Naive thymus-derived CD4-positive, alpha-beta T cell (primary cell): ENCODE data around the gene BCKDHB. TPM values are rescaled to one million over a fixed set of nuclear protein-coding genes. Genes with fewer than 3 reads are reported as not detected.
"Not testable (repeated sequence)": the region's sequence is repeated elsewhere in the genome, so short reads cannot be mapped to it uniquely, and the experiment has no call there.

Experiments
- ATAC-seq: fragments of 150-1000 bp; cut with Tn5 transposase; 2 replicates; pipeline ENCODE4 v1.10.0; 2021; ENCODE audit warnings: mild to moderate bottlenecking, moderate library complexity
- CTCF ChIA-PET: fragments of 350-600 bp; sonication (Branson Sonifier 250); formaldehyde crosslinking; loops from one replicate; lab custom pipeline; 2021; ENCODE audit warnings: antibody characterized with exemption; lab: Charles Lee
- POLR2A ChIA-PET: fragments of 350-600 bp; sonication (Branson Sonifier 250); formaldehyde crosslinking; loops from one replicate; lab custom pipeline; 2021; ENCODE audit warnings: antibody characterized with exemption, inconsistent platforms; lab: Charles Lee
- DNase-seq, 9 donors: peaks; one replicate each; pipeline versions ENCODE4 v3.0.0 to v3.0.0-alpha.2; 2020 to 2022; ENCODE audit warnings: mixed read lengths in 1 of 9
- H3K27ac ChIP-seq: one replicate; pipeline ENCODE4 v1.7.0; 2013; ENCODE audit warnings: mild to moderate bottlenecking, low read depth, low read length, moderate library complexity
- H3K27me3 ChIP-seq, 2 donors: one replicate each; pipeline ENCODE4 v1.7.0; 2013; ENCODE audit warnings: low read length in 2 of 2, mild to moderate bottlenecking in 2 of 2, moderate library complexity in 2 of 2; ENCODE audit not compliant: control insufficient read depth in 2 of 2, insufficient read depth in 2 of 2
- H3K36me3 ChIP-seq, 3 experiments: 1 replicate in 2 of 3; 2 replicates in 1 of 3; pipeline ENCODE4 v1.7.0; 2013; ENCODE audit warnings: low read length in 3 of 3, mild to moderate bottlenecking in 3 of 3, moderate library complexity in 1 of 3; ENCODE audit not compliant: insufficient read depth in 3 of 3, control insufficient read depth in 2 of 3
- H3K4me1 ChIP-seq, 2 donors: one replicate each; pipeline ENCODE4 v1.7.0; 2013; ENCODE audit warnings: low read length in 2 of 2, mild to moderate bottlenecking in 2 of 2, moderate library complexity in 1 of 2; ENCODE audit not compliant: control insufficient read depth in 2 of 2, insufficient read depth in 2 of 2
- H3K4me3 ChIP-seq: 2 replicates; pipeline ENCODE4 v1.7.0; 2013; ENCODE audit warnings: mild to moderate bottlenecking, low read length
- H3K9me3 ChIP-seq, 3 experiments: 1 replicate in 2 of 3; 2 replicates in 1 of 3; pipeline ENCODE4 v1.7.0; 2013; ENCODE audit warnings: low read length in 3 of 3; ENCODE audit not compliant: control insufficient read depth in 2 of 3
- H3K27ac Mint-ChIP-seq, 9 donors: one replicate each; pipeline ENCODE4 v1.8.0; 2020 to 2022; ENCODE audit warnings: mixed read lengths in 9 of 9, mild to moderate bottlenecking in 8 of 9, moderate library complexity in 5 of 9, inconsistent platforms in 2 of 9
- H3K27me3 Mint-ChIP-seq, 5 donors: one replicate each; pipeline ENCODE4 v1.8.0; 2021 to 2022; ENCODE audit warnings: mixed read lengths in 5 of 5, mild to moderate bottlenecking in 1 of 5
- H3K36me3 Mint-ChIP-seq, 5 donors: one replicate each; pipeline ENCODE4 v1.8.0; 2020 to 2022; ENCODE audit warnings: mixed read lengths in 5 of 5, mild to moderate bottlenecking in 3 of 5, inconsistent platforms in 1 of 5
- H3K4me1 Mint-ChIP-seq, 7 donors: one replicate each; pipeline ENCODE4 v1.8.0; 2020 to 2022; ENCODE audit warnings: mixed read lengths in 7 of 7, mild to moderate bottlenecking in 3 of 7, inconsistent platforms in 1 of 7
- H3K4me3 Mint-ChIP-seq, 10 donors: one replicate each; pipeline ENCODE4 v1.8.0; 2020 to 2022; ENCODE audit warnings: mild to moderate bottlenecking in 10 of 10, mixed read lengths in 10 of 10, moderate library complexity in 6 of 10, inconsistent platforms in 2 of 10
- H3K9me3 Mint-ChIP-seq, 11 donors: one replicate each; pipeline ENCODE4 v1.8.0; 2020 to 2022; ENCODE audit warnings: mixed read lengths in 11 of 11, mild to moderate bottlenecking in 4 of 11, inconsistent platforms in 1 of 11, moderate library complexity in 1 of 11
- intact Hi-C, 2 donors: fragments of 100-400 bp; cut with micrococcal nuclease; formaldehyde crosslinking; loops; one replicate each; pipeline ENCODE4 v1.15.1; 2023
- polyA plus RNA-seq, 2 donors: library from polyadenylated mRNA; unstranded; fragments of 300-500 nt; fragmentation: Illumina TruSeq; gene quantifications; one replicate each; pipeline ENCODE4 v1.2.3, GENCODE V29; 2021
- total RNA-seq, 6 experiments: library from RNA in 5 of 6; stranded (reverse) in 5 of 6; gene quantifications; 1 replicate in 5 of 6; 2 replicates in 1 of 6; pipeline ENCODE4 v1.2.3 and lab custom pipeline; 2021 to 2026

BCKDHB gene
- total and polyA plus RNA-seq, 7 experiments from 2014 or later = 13.8 to 24.3 (median 18.6) TPM

GRCh38 chr6:80203283-80203682 is 96.8 kb downstream of the BCKDHB start:
- H3K36me3 Mint-ChIP-seq = peaks cover 2 to 53% (median 28%) of the 10 kb centered on the region in 5 donors
- Histone ChIP-seq H3K36me3 (peaks cover 0 to 8% (median 0%) of the 10 kb centered on the region in 3 experiments), H3K4me1 (no peaks in the 10 kb centered on the region), H3K4me3 (no peak overlapping the region), H3K27ac (no peak overlapping the region), H3K9me3 (no peaks in the 10 kb centered on the region), H3K27me3 (no peaks in the 10 kb centered on the region)
- no peaks in the 10 kb centered on the region for H3K27me3 Mint-ChIP-seq
- POLR2A ChIA-PET = no interaction called here
- no peak for DNase-seq
- H3K4me1 Mint-ChIP-seq = no peaks in the 10 kb centered on the region
- no peak for ATAC-seq
- intact Hi-C loops = no loop called here
- peaks cover 0 to 2% (median 0%) of the 10 kb centered on the region in 11 donors for H3K9me3 Mint-ChIP-seq
- CTCF ChIA-PET = interaction anchor here (2.0 kb wide), 1 partner anchor 11 kb away, joined by 6 read pairs; no protein-coding TSS in a partner anchor
- no peak overlapping the region for H3K27ac Mint-ChIP-seq
- H3K4me3 Mint-ChIP-seq = no peak overlapping the region

- H3K27me3 ChIP-seq = no peaks in the 10 kb centered on the region
- peaks cover 2 to 53% (median 28%) of the 10 kb centered on the region in 5 donors for H3K36me3 Mint-ChIP-seq
- POLR2A ChIA-PET = no interaction called here
- no peaks in the 10 kb centered on the region for H3K4me1 Mint-ChIP-seq
- DNase-seq (no peak), ATAC-seq (no peak)
- no peak overlapping the region for H3K4me3 ChIP-seq
- no peak overlapping the region for H3K27ac ChIP-seq
- peaks cover 0 to 2% (median 0%) of the 10 kb centered on the region in 11 donors for H3K9me3 Mint-ChIP-seq
- H3K9me3 ChIP-seq = no peaks in the 10 kb centered on the region
- intact Hi-C loops = no loop called here
- H3K4me3 Mint-ChIP-seq = no peak overlapping the region
- peaks cover 0 to 8% (median 0%) of the 10 kb centered on the region in 3 experiments for H3K36me3 ChIP-seq
- H3K4me1 ChIP-seq = no peaks in the 10 kb centered on the region
- CTCF ChIA-PET = interaction anchor here (2.0 kb wide), 1 partner anchor 9 kb away, joined by 6 read pairs; no protein-coding TSS in a partner anchor
- H3K27me3 Mint-ChIP-seq = no peaks in the 10 kb centered on the region
- no peak overlapping the region for H3K27ac Mint-ChIP-seq
Observed at GRCh38 chr6:80205404-80205803, 98.9 kb downstream of the BCKDHB start.

GRCh38 chr6:80206758-80207157 is 100.3 kb downstream of the BCKDHB start:
- ChIA-PET CTCF (no interaction called here), POLR2A (no interaction called here)
- Mint-ChIP-seq H3K27me3 (no peaks in the 10 kb centered on the region), H3K9me3 (peaks cover 0 to 2% (median 0%) of the 10 kb centered on the region in 11 donors), H3K4me3 (no peak overlapping the region), H3K4me1 (peaks cover 0 to 5% (median 0%) of the 10 kb centered on the region in 7 donors), H3K27ac (no peak overlapping the region), H3K36me3 (peaks cover 2 to 42% (median 19%) of the 10 kb centered on the region in 5 donors)
- Histone ChIP-seq H3K9me3 (no peaks in the 10 kb centered on the region), H3K27me3 (no peaks in the 10 kb centered on the region), H3K36me3 (peaks cover 0 to 8% (median 0%) of the 10 kb centered on the region in 3 experiments), H3K4me1 (no peaks in the 10 kb centered on the region), H3K27ac (no peak overlapping the region), H3K4me3 (no peak overlapping the region)
- ATAC-seq (no peak), DNase-seq (no peak)
- intact Hi-C loops = no loop called here

- Histone ChIP-seq H3K27me3 (no peaks in the 10 kb centered on the region), H3K27ac (no peak overlapping the region), H3K4me3 (no peak overlapping the region), H3K9me3 (no peaks in the 10 kb centered on the region), H3K4me1 (no peaks in the 10 kb centered on the region), H3K36me3 (no peaks in the 10 kb centered on the region)
- ChIA-PET POLR2A (no interaction called here), CTCF (no interaction called here)
- intact Hi-C loops = no loop called here
- peaks cover 0 to 23% (median 9%) of the 10 kb centered on the region in 5 donors for H3K36me3 Mint-ChIP-seq
- no peak overlapping the region for H3K27ac Mint-ChIP-seq
- no peaks in the 10 kb centered on the region for H3K27me3 Mint-ChIP-seq
- ATAC-seq = no peak
- no peaks in the 10 kb centered on the region for H3K9me3 Mint-ChIP-seq
- H3K4me1 Mint-ChIP-seq = peaks cover 0 to 5% (median 0%) of the 10 kb centered on the region in 7 donors
- H3K4me3 Mint-ChIP-seq = no peak overlapping the region
- no peak for DNase-seq
Observed at GRCh38 chr6:80209430-80209829, 103.0 kb downstream of the BCKDHB start.

- no peaks in the 10 kb centered on the region for H3K4me1 ChIP-seq
- ATAC-seq (no peak), DNase-seq (no peak)
- no peaks in the 10 kb centered on the region for H3K36me3 ChIP-seq
- intact Hi-C loops = loop anchor here (5.0 to 10.0 kb wide), 2 partner anchors 103 to 1544 kb away; partner anchors contain the start of genes BCKDHB (in 1 of the 2) and TENT5A (in 1 of the 2)
- Mint-ChIP-seq H3K4me1 (peaks cover 0 to 5% (median 0%) of the 10 kb centered on the region in 7 donors), H3K9me3 (no peaks in the 10 kb centered on the region), H3K4me3 (no peak overlapping the region), H3K36me3 (peaks cover 0 to 12% (median 0%) of the 10 kb centered on the region in 5 donors), H3K27me3 (no peaks in the 10 kb centered on the region), H3K27ac (no peak overlapping the region)
- no peak overlapping the region for H3K27ac ChIP-seq
- no peaks in the 10 kb centered on the region for H3K9me3 ChIP-seq
- no peak overlapping the region for H3K4me3 ChIP-seq
- H3K27me3 ChIP-seq = no peaks in the 10 kb centered on the region
- ChIA-PET CTCF (interaction anchor here (0.5 kb wide), 1 partner anchor 1970 kb away, joined by 3 read pairs; no protein-coding TSS in a partner anchor), POLR2A (no interaction called here)
Observed at GRCh38 chr6:80210618-80211017, 104.1 kb downstream of the BCKDHB start.

GRCh38 chr6:80211286-80211685 is 104.8 kb downstream of the BCKDHB start:
- CTCF ChIA-PET = no interaction called here
- intact Hi-C loops = loop anchor here (5.0 to 10.0 kb wide), 2 partner anchors 104 to 1544 kb away; partner anchors contain the start of genes BCKDHB (in 1 of the 2) and TENT5A (in 1 of the 2)

GRCh38 chr6:80211890-80212289 is 105.4 kb downstream of the BCKDHB start:
- POLR2A ChIA-PET, H3K27me3 Mint-ChIP-seq, H3K9me3 Mint-ChIP-seq, H3K9me3 ChIP-seq, DNase-seq, H3K36me3 Mint-ChIP-seq, H3K27me3 ChIP-seq, H3K36me3 ChIP-seq, H3K27ac Mint-ChIP-seq, H3K4me1 ChIP-seq, H3K4me1 Mint-ChIP-seq, H3K27ac ChIP-seq, ATAC-seq, H3K4me3 Mint-ChIP-seq, CTCF ChIA-PET, H3K4me3 ChIP-seq: not testable (repeated sequence)
- intact Hi-C loops = loop anchor here (5.0 to 10.0 kb wide), 2 partner anchors 105 to 1543 kb away; partner anchors contain the start of genes BCKDHB (in 1 of the 2) and TENT5A (in 1 of the 2)

More at GRCh38 chr6:80211286-80211685, 104.8 kb downstream of the BCKDHB start:
- H3K36me3 ChIP-seq = no peaks in the 10 kb centered on the region
- no peaks in the 10 kb centered on the region for H3K4me1 ChIP-seq
- no peak overlapping the region for H3K4me3 ChIP-seq
- H3K27me3 ChIP-seq = no peaks in the 10 kb centered on the region
- Mint-ChIP-seq H3K9me3 (no peaks in the 10 kb centered on the region), H3K4me1 (peaks cover 0 to 5% (median 0%) of the 10 kb centered on the region in 7 donors), H3K36me3 (peaks cover 0 to 5% (median 0%) of the 10 kb centered on the region in 5 donors), H3K4me3 (no peak overlapping the region), H3K27ac (peak overlapping the region in 2 of 9 donors; percentile 19 to 34), H3K27me3 (no peaks in the 10 kb centered on the region)
- POLR2A ChIA-PET = no interaction called here
- ATAC-seq (no peak), DNase-seq (no peak)
- no peak overlapping the region for H3K27ac ChIP-seq
- H3K9me3 ChIP-seq = no peaks in the 10 kb centered on the region
